ENCODE measurements around the gene CTF1. TPM values are rescaled to one million over a fixed set of nuclear protein-coding genes. Genes with fewer than 3 reads are reported as not detected.

Gene CTF1
- total and polyA plus RNA-seq, 4 donors = 0.19 to 0.75 (median 0.35) TPM; not detected in 1

DNA sequence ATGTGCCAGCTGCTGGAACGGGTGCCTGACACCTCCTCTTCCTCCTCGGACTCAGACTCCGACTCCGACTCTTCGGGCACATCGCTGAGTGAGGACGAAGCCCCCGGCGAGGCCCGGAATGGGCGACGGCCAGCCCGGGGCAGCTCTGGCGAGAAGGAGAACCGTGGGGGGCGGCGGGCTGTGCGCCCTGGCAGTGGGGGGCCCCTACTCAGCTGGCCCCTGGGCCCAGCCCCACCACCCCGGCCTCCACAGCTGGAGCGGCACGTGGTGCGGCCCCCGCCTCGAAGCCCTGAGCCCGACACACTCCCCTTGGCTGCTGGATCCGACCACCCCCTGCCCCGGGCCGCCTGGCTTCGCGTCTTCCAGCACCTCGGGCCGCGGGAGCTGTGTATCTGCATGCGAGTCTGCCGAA, 33.8 kb downstream of the CTF1 start:
- Histone ChIP-seq H3K36me3 (ENCODE audit: control insufficient read depth in 4 of 4, insufficient read depth in 3 of 4, low read depth in 1 of 4, low read length in 3 of 4) (peaks cover 4 to 12% (median 5%) of the 10 kb centered on the region in 4 donors), H3K9me3 (ENCODE audit: control insufficient read depth in 4 of 4, low read length in 3 of 4) (no peaks in the 10 kb centered on the region), H3K4me1 (ENCODE audit: control insufficient read depth in 4 of 4, insufficient read depth in 4 of 4, low read length in 3 of 4) (no peaks in the 10 kb centered on the region), H3K27ac (ENCODE audit: low read depth in 1 of 2, low read length in 2 of 2) (no peak overlapping the region), H3K27me3 (ENCODE audit: control insufficient read depth in 4 of 4, insufficient read depth in 4 of 4, low read length in 3 of 4) (no peaks in the 10 kb centered on the region), H3K9ac (ENCODE audit: low read depth in 1 of 2, low read length in 2 of 2) (no peak overlapping the region), H3K4me3 (ENCODE audit: low read depth in 1 of 3, low read length in 3 of 3) (no peak overlapping the region)
- no peak for DNase-seq (ENCODE audit: low spot score)
- 95% methylated on average over 35 of the region's 35 CpGs for WGBS
- no peak for TF ChIP-seq MAX (IDR thresholded peaks at IDR 0.05)
- TF ChIP-seq YY1 (IDR thresholded peaks at IDR 0.05) = no peak
- TF ChIP-seq FOXA2 (IDR thresholded peaks at IDR 0.05) = no peak
- no peak for TF ChIP-seq HNF4A (conservative IDR thresholded peaks at IDR 0.05)
- no peak for TF ChIP-seq ZBTB33 (IDR thresholded peaks at IDR 0.05)
- no peak for TF ChIP-seq GABPA (IDR thresholded peaks at IDR 0.05 in 1 of 2, conservative IDR thresholded peaks at IDR 0.05 in 1 of 2)
- TF ChIP-seq, protein P1, sequence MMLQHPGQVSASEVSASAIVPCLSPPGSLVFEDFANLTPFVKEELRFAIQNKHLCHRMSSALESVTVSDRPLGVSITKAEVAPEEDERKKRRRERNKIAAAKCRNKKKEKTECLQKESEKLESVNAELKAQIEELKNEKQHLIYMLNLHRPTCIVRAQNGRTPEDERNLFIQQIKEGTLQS (IDR thresholded peaks at IDR 0.05) = no peak
- no peak for TF ChIP-seq EGR1 (IDR thresholded peaks at IDR 0.05; ENCODE audit: low read depth in 2 of 2)
- TF ChIP-seq, protein P2, sequence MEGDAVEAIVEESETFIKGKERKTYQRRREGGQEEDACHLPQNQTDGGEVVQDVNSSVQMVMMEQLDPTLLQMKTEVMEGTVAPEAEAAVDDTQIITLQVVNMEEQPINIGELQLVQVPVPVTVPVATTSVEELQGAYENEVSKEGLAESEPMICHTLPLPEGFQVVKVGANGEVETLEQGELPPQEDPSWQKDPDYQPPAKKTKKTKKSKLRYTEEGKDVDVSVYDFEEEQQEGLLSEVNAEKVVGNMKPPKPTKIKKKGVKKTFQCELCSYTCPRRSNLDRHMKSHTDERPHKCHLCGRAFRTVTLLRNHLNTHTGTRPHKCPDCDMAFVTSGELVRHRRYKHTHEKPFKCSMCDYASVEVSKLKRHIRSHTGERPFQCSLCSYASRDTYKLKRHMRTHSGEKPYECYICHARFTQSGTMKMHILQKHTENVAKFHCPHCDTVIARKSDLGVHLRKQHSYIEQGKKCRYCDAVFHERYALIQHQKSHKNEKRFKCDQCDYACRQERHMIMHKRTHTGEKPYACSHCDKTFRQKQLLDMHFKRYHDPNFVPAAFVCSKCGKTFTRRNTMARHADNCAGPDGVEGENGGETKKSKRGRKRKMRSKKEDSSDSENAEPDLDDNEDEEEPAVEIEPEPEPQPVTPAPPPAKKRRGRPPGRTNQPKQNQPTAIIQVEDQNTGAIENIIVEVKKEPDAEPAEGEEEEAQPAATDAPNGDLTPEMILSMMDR (IDR thresholded peaks at IDR 0.05; ENCODE audit: low read depth, low read length, missing input control) = no peak
- TF ChIP-seq REST (IDR thresholded peaks at IDR 0.05) = no peak
- no peak for TF ChIP-seq TAF1 (conservative IDR thresholded peaks at IDR 0.05)
- no peak for TF ChIP-seq RXRA (IDR thresholded peaks at IDR 0.05)

GRCh38 chr16:30931068-30931650, 34.7 kb downstream of the CTF1 start:
- Histone ChIP-seq H3K36me3 (ENCODE audit: control insufficient read depth in 4 of 4, insufficient read depth in 3 of 4, low read depth in 1 of 4, low read length in 3 of 4) (peaks cover 4 to 12% (median 5%) of the 10 kb centered on the region in 4 donors), H3K4me1 (ENCODE audit: control insufficient read depth in 4 of 4, insufficient read depth in 4 of 4, low read length in 3 of 4) (no peaks in the 10 kb centered on the region), H3K9me3 (ENCODE audit: control insufficient read depth in 4 of 4, low read length in 3 of 4) (no peaks in the 10 kb centered on the region), H3K9ac (ENCODE audit: low read depth in 1 of 2, low read length in 2 of 2) (no peak overlapping the region), H3K27ac (ENCODE audit: low read depth in 1 of 2, low read length in 2 of 2) (no peak overlapping the region), H3K27me3 (ENCODE audit: control insufficient read depth in 4 of 4, insufficient read depth in 4 of 4, low read length in 3 of 4) (no peaks in the 10 kb centered on the region), H3K4me3 (ENCODE audit: low read depth in 1 of 3, low read length in 3 of 3) (no peak overlapping the region)
- TF ChIP-seq RAD21 (IDR thresholded peaks at IDR 0.05) = no peak
- no peak for TF ChIP-seq NR2F2 (IDR thresholded peaks at IDR 0.05)
- TF ChIP-seq ZBTB33 (IDR thresholded peaks at IDR 0.05) = no peak
- TF ChIP-seq, protein P1 (IDR thresholded peaks at IDR 0.05) = no peak
- no peak for DNase-seq (ENCODE audit: low spot score)
- 85% methylated on average over 12 of the region's 12 CpGs for WGBS
